ENCODE data around the gene TMEM170B.

Gene TMEM170B

GRCh38 chr6:11596640-11597237, 59.2 kb downstream of the TMEM170B start:
- no peaks in the 10 kb centered on the region for H3K79me2 ChIP-seq (ENCODE audit: control insufficient read depth, low read length)
- no peaks in the 10 kb centered on the region for H3K9me3 ChIP-seq (ENCODE audit: control insufficient read depth, insufficient read depth, low read length)
- no peak for TF ChIP-seq EZH2phosphoT487 (IDR thresholded peaks at IDR 0.05; ENCODE audit: borderline replicate concordance, low read length)
- TF ChIP-seq, protein P1, sequence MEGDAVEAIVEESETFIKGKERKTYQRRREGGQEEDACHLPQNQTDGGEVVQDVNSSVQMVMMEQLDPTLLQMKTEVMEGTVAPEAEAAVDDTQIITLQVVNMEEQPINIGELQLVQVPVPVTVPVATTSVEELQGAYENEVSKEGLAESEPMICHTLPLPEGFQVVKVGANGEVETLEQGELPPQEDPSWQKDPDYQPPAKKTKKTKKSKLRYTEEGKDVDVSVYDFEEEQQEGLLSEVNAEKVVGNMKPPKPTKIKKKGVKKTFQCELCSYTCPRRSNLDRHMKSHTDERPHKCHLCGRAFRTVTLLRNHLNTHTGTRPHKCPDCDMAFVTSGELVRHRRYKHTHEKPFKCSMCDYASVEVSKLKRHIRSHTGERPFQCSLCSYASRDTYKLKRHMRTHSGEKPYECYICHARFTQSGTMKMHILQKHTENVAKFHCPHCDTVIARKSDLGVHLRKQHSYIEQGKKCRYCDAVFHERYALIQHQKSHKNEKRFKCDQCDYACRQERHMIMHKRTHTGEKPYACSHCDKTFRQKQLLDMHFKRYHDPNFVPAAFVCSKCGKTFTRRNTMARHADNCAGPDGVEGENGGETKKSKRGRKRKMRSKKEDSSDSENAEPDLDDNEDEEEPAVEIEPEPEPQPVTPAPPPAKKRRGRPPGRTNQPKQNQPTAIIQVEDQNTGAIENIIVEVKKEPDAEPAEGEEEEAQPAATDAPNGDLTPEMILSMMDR (IDR thresholded peaks at IDR 0.05; ENCODE audit: low read depth, low read length, poor library complexity, severe bottlenecking), result no peak
- H3K4me3 ChIP-seq (ENCODE audit: low read length), result no peak overlapping the region
- no peaks in the 10 kb centered on the region for H3K4me1 ChIP-seq (ENCODE audit: control insufficient read depth, low read length)
- no peaks in the 10 kb centered on the region for H3K9me2 ChIP-seq (replicated peaks; ENCODE audit: control insufficient read depth, low read length)
- H3K36me3 ChIP-seq (ENCODE audit: control insufficient read depth, low read length), result no peaks in the 10 kb centered on the region
- H3K27ac ChIP-seq (ENCODE audit: low read depth, low read length), result no peak overlapping the region
- no peaks in the 10 kb centered on the region for H3F3A ChIP-seq (ENCODE audit: control insufficient read depth, insufficient read depth)
- H4K20me1 ChIP-seq (ENCODE audit: control insufficient read depth, insufficient read depth, low read depth, low read length), result no peaks in the 10 kb centered on the region
- no peak overlapping the region for H3K4me2 ChIP-seq (ENCODE audit: low read length)
- H3K27me3 ChIP-seq (ENCODE audit: control insufficient read depth, low read length), result no peaks in the 10 kb centered on the region

- H3K36me3 ChIP-seq (ENCODE audit: control insufficient read depth, low read length), result no peaks in the 10 kb centered on the region
- no peaks in the 10 kb centered on the region for H3K4me1 ChIP-seq (ENCODE audit: control insufficient read depth, low read length)
- H3K27me3 ChIP-seq (ENCODE audit: control insufficient read depth, low read length), result peaks cover 3% of the 10 kb centered on the region; the same call in 1 of the 2 replicates
- no peak overlapping the region for H3K4me2 ChIP-seq (ENCODE audit: low read length)
- no peaks in the 10 kb centered on the region for H3K79me2 ChIP-seq (ENCODE audit: control insufficient read depth, low read length)
- no peaks in the 10 kb centered on the region for H3K9me2 ChIP-seq (replicated peaks; ENCODE audit: control insufficient read depth, low read length)
- no peaks in the 10 kb centered on the region for H4K20me1 ChIP-seq (ENCODE audit: control insufficient read depth, insufficient read depth, low read depth, low read length)
- H3K4me3 ChIP-seq (ENCODE audit: low read length), result no peak overlapping the region
- no peak overlapping the region for H3K27ac ChIP-seq (ENCODE audit: low read depth, low read length)
- TF ChIP-seq EZH2phosphoT487 (IDR thresholded peaks at IDR 0.05; ENCODE audit: borderline replicate concordance, low read length), result no peak
- TF ChIP-seq, protein P1 (IDR thresholded peaks at IDR 0.05; ENCODE audit: low read depth, low read length, poor library complexity, severe bottlenecking), result no peak
- no peaks in the 10 kb centered on the region for H3F3A ChIP-seq (ENCODE audit: control insufficient read depth, insufficient read depth)
- no peaks in the 10 kb centered on the region for H3K9me3 ChIP-seq (ENCODE audit: control insufficient read depth, insufficient read depth, low read length)
Observed at GRCh38 chr6:11598687-11599086, 61.1 kb downstream of the TMEM170B start.

DNA sequence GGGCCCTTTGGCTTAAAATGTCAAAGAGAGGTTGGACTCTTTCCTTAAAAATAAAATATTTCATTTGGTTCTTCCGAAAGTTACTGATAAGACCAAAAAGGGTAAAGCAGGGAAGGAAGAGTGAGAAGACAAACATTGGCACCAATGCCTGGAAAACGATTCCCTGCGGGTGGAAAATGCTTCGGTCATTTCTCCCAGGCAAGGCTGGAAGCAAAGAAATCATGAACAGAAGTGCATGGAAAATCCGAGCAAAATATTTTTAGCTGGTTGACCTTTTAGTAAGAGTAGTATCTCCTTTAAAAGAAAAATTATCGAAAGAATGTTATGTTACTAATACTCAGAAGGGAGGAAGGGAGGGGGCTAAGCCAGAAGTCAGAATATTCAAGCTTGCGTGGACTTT, 62.7 kb downstream of the TMEM170B start:
- Histone ChIP-seq H3K4me3 (ENCODE audit: low read length) (no peak overlapping the region), H3K4me1 (ENCODE audit: control insufficient read depth, low read length) (peaks cover 2% of the 10 kb centered on the region; the same call in 1 of the 2 replicates), H3K9me2 (replicated peaks; ENCODE audit: control insufficient read depth, low read length) (no peaks in the 10 kb centered on the region), H4K20me1 (ENCODE audit: control insufficient read depth, insufficient read depth, low read depth, low read length) (no peaks in the 10 kb centered on the region), H3K27me3 (ENCODE audit: control insufficient read depth, low read length) (peaks cover 3% of the 10 kb centered on the region), H3K36me3 (ENCODE audit: control insufficient read depth, low read length) (no peaks in the 10 kb centered on the region), H3K79me2 (ENCODE audit: control insufficient read depth, low read length) (no peaks in the 10 kb centered on the region), H3K27ac (ENCODE audit: low read depth, low read length) (no peak overlapping the region), H3K4me2 (ENCODE audit: low read length) (no peak overlapping the region), H3F3A (ENCODE audit: control insufficient read depth, insufficient read depth) (no peaks in the 10 kb centered on the region), H3K9me3 (ENCODE audit: control insufficient read depth, insufficient read depth, low read length) (no peaks in the 10 kb centered on the region)
- TF ChIP-seq EZH2phosphoT487 (IDR thresholded peaks at IDR 0.05; ENCODE audit: borderline replicate concordance, low read length), result no peak
- TF ChIP-seq, protein P1 (IDR thresholded peaks at IDR 0.05; ENCODE audit: low read depth, low read length, poor library complexity, severe bottlenecking), result no peak

Data from DOHH2 (cell line).